Prostate gland (tissue), 2 donors: ENCODE results near the gene PROK2.

ENCODE experiments used
- CTCF ChIP-seq, 4 experiments: fragments of 200-600 bp in 2 of 4; fragments of 450-650 bp in 2 of 4; sonication (generic) in 2 of 4; IDR thresholded peaks; 1 replicate in 3 of 4; 2 replicates in 1 of 4; pipeline ENCODE4 v1.5.1; 2016 to 2019; ENCODE audit warnings: antibody characterized with exemption in 4 of 4, mild to moderate bottlenecking in 2 of 4, moderate library complexity in 2 of 4
- POLR2A ChIP-seq: fragments of 450-650 bp; IDR thresholded peaks from one replicate; pipeline ENCODE4 v1.6.1; 2016; ENCODE audit warnings: antibody characterized with exemption, mild to moderate bottlenecking

- TF ChIP-seq CTCF (IDR thresholded peaks at IDR 0.05): no peak
- TF ChIP-seq POLR2A: no peak
Observed at GRCh38 chr3:71744738-71745137, 40.2 kb downstream of the PROK2 start.
